Cardiac fibroblast (primary cell): ENCODE data around the gene BBOF1.

ENCODE experiments used
- DNase-seq, 2 donors: peaks; one replicate each; pipeline versions ENCODE4 v3.0.0 to v3.0.0-alpha.2; 2010; ENCODE audit warnings: low read depth in 2 of 2
- H3K4me3 ChIP-seq, 2 donors: replicated peaks in 1 of 2; 1 replicate in 1 of 2; 2 replicates in 1 of 2; pipeline ENCODE4 v1.5.1; 2011; ENCODE audit warnings: low read depth in 2 of 2, low read length in 2 of 2, mild to moderate bottlenecking in 2 of 2, moderate library complexity in 1 of 2
- CTCF ChIP-seq: IDR thresholded peaks from one replicate; pipeline ENCODE4 v1.5.1; 2011; ENCODE audit warnings: low read depth, mild to moderate bottlenecking, low read length, inconsistent platforms

The BBOF1 gene

GRCh38 chr14:74034572-74034971, 15.4 kb downstream of the BBOF1 start:
- no peak for TF ChIP-seq CTCF
- no peak overlapping the region for H3K4me3 ChIP-seq
- DNase-seq, result no peak

GRCh38 chr14:74035556-74035955, 16.4 kb downstream of the BBOF1 start:
- DNase-seq, result peak; percentile 10 to 50
- TF ChIP-seq CTCF, result no peak

GRCh38 chr14:74038020-74038859, 19.1 kb downstream of the BBOF1 start:
- peak; percentile 40 for TF ChIP-seq CTCF
- no peak overlapping the region for H3K4me3 ChIP-seq
- peak; percentile 76 for DNase-seq

More at GRCh38 chr14:74035556-74035955, 16.4 kb downstream of the BBOF1 start:
- H3K4me3 ChIP-seq, result no peak overlapping the region

- no peak overlapping the region for H3K4me3 ChIP-seq
- TF ChIP-seq CTCF, result no peak
- DNase-seq, result no peak
Measured at GRCh38 chr14:74042296-74042695, 23.1 kb downstream of the BBOF1 start.

- no peak for TF ChIP-seq CTCF
- no peak for DNase-seq
- H3K4me3 ChIP-seq, result no peak overlapping the region
Measured at GRCh38 chr14:74045522-74045921, 26.4 kb downstream of the BBOF1 start.

GRCh38 chr14:74048281-74048680, 29.1 kb downstream of the BBOF1 start:
- DNase-seq, result peak in 1 of 2 donors; percentile 19
- no peak overlapping the region for H3K4me3 ChIP-seq
- no peak for TF ChIP-seq CTCF
